Ascending aorta (tissue), 2 donors: ENCODE measurements around the gene VAV1. TPM values are rescaled to one million over a fixed set of nuclear protein-coding genes. Genes with fewer than 3 reads are reported as not detected.

Experiments
- DNase-seq, 2 donors: peaks; one replicate each; pipeline ENCODE4 v3.0.0-alpha.2; 2019; ENCODE audit warnings: low spot score in 2 of 2
- H3K27ac ChIP-seq, 2 donors: fragments of 200-600 bp; sonication (generic); one replicate each; pipeline ENCODE4 v1.5.1; 2016 to 2017; ENCODE audit warnings: mild to moderate bottlenecking in 1 of 2
- H3K27me3 ChIP-seq: fragments of 200-600 bp; sonication (generic); one replicate; pipeline ENCODE4 v1.5.1; 2017
- H3K36me3 ChIP-seq, 2 donors: fragments of 200-600 bp; sonication (generic); one replicate each; pipeline ENCODE4 v1.5.1; 2016
- H3K4me1 ChIP-seq, 2 donors: fragments of 200-600 bp; sonication (generic); one replicate each; pipeline ENCODE4 v1.5.1; 2016 to 2017; ENCODE audit warnings: mild to moderate bottlenecking in 1 of 2
- H3K4me3 ChIP-seq, 2 donors: fragments of 200-600 bp; sonication (generic); one replicate each; pipeline ENCODE4 v1.5.1; 2016 to 2017; ENCODE audit warnings: mild to moderate bottlenecking in 1 of 2
- H3K9me3 ChIP-seq, 2 donors: fragments of 200-600 bp; sonication (generic); one replicate each; pipeline ENCODE4 v1.5.1; 2016
- intact Hi-C: fragments of 100-400 bp; cut with DNase I; formaldehyde crosslinking; loops from one replicate; pipeline ENCODE4 v1.15.1; 2023
- total RNA-seq: library from RNA; depleted of rRNA; stranded (reverse); fragments of >200 nt; gene quantifications from one replicate; pipeline ENCODE4 v1.1.0, GENCODE V29; 2016
- TF ChIP-seq, protein P1 (sequence below), 3 experiments: fragments of 200-600 bp in 2 of 3; fragments of 450-650 bp in 1 of 3; sonication (generic) in 2 of 3; IDR thresholded peaks; one replicate each; pipeline ENCODE4 v1.5.1; 2016 to 2019; ENCODE audit warnings: antibody characterized with exemption in 3 of 3, mild to moderate bottlenecking in 1 of 3, moderate library complexity in 1 of 3

VAV1 gene
- total RNA-seq, 1 donor from 2014 or later: 4.4 TPM

GRCh38 chr19:6890401-6890913, 117.9 kb downstream of the VAV1 start:
- Histone ChIP-seq H3K4me3 (no peak overlapping the region), H3K27ac (no peak overlapping the region), H3K4me1 (no peaks in the 10 kb centered on the region), H3K27me3 (no peaks in the 10 kb centered on the region), H3K9me3 (peaks cover 0 to 12% of the 10 kb centered on the region in 2 donors), H3K36me3 (no peaks in the 10 kb centered on the region)
- TF ChIP-seq, protein P1, sequence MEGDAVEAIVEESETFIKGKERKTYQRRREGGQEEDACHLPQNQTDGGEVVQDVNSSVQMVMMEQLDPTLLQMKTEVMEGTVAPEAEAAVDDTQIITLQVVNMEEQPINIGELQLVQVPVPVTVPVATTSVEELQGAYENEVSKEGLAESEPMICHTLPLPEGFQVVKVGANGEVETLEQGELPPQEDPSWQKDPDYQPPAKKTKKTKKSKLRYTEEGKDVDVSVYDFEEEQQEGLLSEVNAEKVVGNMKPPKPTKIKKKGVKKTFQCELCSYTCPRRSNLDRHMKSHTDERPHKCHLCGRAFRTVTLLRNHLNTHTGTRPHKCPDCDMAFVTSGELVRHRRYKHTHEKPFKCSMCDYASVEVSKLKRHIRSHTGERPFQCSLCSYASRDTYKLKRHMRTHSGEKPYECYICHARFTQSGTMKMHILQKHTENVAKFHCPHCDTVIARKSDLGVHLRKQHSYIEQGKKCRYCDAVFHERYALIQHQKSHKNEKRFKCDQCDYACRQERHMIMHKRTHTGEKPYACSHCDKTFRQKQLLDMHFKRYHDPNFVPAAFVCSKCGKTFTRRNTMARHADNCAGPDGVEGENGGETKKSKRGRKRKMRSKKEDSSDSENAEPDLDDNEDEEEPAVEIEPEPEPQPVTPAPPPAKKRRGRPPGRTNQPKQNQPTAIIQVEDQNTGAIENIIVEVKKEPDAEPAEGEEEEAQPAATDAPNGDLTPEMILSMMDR (IDR thresholded peaks at IDR 0.05): no peak
- no peak for DNase-seq
- intact Hi-C loops: no loop called here

DNA sequence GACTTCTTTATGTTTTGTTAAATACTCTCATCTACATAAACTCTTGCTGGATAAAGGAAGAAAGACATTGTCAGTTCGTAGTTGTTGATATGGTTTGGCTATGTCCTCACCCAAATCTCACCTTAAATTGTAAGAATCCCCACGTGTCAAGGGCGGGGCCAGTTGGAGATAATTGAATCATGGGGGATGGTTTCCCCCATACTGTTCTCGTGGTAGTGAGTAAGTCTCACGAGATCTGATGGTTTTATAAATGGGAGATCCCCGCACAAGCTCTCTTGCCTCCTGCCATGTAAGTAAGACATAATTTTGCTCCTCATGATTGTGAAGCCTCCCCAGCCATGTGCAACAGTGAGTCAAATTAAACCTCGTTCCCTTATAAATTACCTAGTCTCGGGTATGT, 118.4 kb downstream of the VAV1 start:
- no peaks in the 10 kb centered on the region for H3K36me3 ChIP-seq
- no peak for DNase-seq
- H3K27ac ChIP-seq: no peak overlapping the region
- H3K4me1 ChIP-seq: no peaks in the 10 kb centered on the region
- H3K4me3 ChIP-seq: no peak overlapping the region
- peaks cover 0 to 12% of the 10 kb centered on the region in 2 donors for H3K9me3 ChIP-seq
- intact Hi-C loops: no loop called here
- TF ChIP-seq, protein P1 (IDR thresholded peaks at IDR 0.05): no peak
- H3K27me3 ChIP-seq: no peaks in the 10 kb centered on the region

- Histone ChIP-seq H3K27ac (no peak overlapping the region), H3K4me3 (no peak overlapping the region), H3K4me1 (no peaks in the 10 kb centered on the region), H3K9me3 (peaks cover 0 to 12% of the 10 kb centered on the region in 2 donors), H3K36me3 (no peaks in the 10 kb centered on the region), H3K27me3 (no peaks in the 10 kb centered on the region)
- intact Hi-C loops: no loop called here
- DNase-seq: no peak
- TF ChIP-seq, protein P1 (IDR thresholded peaks at IDR 0.05): no peak
Measured at GRCh38 chr19:6891761-6892385, 119.4 kb downstream of the VAV1 start.

DNA sequence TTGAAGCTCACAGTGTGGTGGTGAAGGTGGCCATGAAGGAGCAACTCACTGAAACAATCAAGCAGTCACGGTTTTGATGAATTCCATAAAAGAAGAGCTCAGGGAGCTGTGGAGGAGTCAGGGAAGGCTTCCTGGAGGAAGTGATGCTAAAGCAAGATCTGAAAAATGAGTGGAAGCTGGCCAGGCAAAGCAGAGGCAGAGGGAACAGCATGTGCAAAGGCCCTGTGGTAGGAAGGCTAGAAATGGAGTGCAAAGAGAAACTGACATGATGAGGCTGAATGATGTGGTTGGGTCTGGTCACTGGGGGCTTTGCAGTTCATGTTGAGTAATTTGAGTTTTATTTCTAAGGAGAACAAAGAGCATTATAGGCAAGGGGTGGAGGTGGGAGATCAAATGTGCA, 121.8 kb downstream of the VAV1 start:
- H3K9me3 ChIP-seq: no peaks in the 10 kb centered on the region
- H3K36me3 ChIP-seq: no peaks in the 10 kb centered on the region
- no peak overlapping the region for H3K27ac ChIP-seq
- DNase-seq: no peak
- H3K4me3 ChIP-seq: no peak overlapping the region
- H3K4me1 ChIP-seq: no peaks in the 10 kb centered on the region
- no peaks in the 10 kb centered on the region for H3K27me3 ChIP-seq
- intact Hi-C loops: no loop called here
- TF ChIP-seq, protein P1 (IDR thresholded peaks at IDR 0.05): no peak

DNA sequence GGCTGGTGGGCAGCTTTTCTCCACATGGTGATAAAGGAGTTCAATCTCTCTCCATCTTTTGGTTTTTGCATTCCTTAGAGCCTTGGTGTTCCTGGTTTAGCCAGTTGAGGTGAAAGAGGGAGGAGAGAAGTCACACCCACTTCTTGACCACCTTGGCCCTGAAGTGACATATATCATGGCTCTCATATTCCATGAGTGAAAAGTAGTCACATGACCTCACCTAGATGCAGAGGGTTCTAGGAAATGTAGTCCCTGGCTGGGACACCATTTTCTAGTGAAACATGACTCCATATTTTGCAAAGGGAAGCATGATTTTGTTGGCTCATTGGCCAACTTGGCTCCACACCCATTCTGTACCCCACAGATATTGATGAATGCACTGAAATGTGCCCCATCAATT, 130.9 kb downstream of the VAV1 start:
- H3K4me3 ChIP-seq: no peak overlapping the region
- H3K4me1 ChIP-seq: no peaks in the 10 kb centered on the region
- H3K36me3 ChIP-seq: no peaks in the 10 kb centered on the region
- intact Hi-C loops: no loop called here
- peaks cover 11 to 25% of the 10 kb centered on the region in 2 donors for H3K9me3 ChIP-seq
- no peaks in the 10 kb centered on the region for H3K27me3 ChIP-seq
- DNase-seq: no peak
- TF ChIP-seq, protein P1 (IDR thresholded peaks at IDR 0.05): no peak
- H3K27ac ChIP-seq: no peak overlapping the region
